Retinal pigment epithelial cell (primary cell): ENCODE measurements around the gene CSRP2.

Experiments
- DNase-seq: peaks from one replicate; pipeline ENCODE4 v3.0.0-alpha.2; 2010; ENCODE audit warnings: low read depth
- H3K4me3 ChIP-seq: 2 replicates; pipeline ENCODE4 v1.5.1; 2011; ENCODE audit warnings: mild to moderate bottlenecking, low read length, control low read depth, moderate library complexity
- TF ChIP-seq, protein P1 (sequence below): conservative IDR thresholded peaks from 2 replicates; pipeline ENCODE4 v1.5.1; 2011; ENCODE audit warnings: low read depth, low read length, control low read depth, inconsistent platforms

Gene CSRP2

DNA sequence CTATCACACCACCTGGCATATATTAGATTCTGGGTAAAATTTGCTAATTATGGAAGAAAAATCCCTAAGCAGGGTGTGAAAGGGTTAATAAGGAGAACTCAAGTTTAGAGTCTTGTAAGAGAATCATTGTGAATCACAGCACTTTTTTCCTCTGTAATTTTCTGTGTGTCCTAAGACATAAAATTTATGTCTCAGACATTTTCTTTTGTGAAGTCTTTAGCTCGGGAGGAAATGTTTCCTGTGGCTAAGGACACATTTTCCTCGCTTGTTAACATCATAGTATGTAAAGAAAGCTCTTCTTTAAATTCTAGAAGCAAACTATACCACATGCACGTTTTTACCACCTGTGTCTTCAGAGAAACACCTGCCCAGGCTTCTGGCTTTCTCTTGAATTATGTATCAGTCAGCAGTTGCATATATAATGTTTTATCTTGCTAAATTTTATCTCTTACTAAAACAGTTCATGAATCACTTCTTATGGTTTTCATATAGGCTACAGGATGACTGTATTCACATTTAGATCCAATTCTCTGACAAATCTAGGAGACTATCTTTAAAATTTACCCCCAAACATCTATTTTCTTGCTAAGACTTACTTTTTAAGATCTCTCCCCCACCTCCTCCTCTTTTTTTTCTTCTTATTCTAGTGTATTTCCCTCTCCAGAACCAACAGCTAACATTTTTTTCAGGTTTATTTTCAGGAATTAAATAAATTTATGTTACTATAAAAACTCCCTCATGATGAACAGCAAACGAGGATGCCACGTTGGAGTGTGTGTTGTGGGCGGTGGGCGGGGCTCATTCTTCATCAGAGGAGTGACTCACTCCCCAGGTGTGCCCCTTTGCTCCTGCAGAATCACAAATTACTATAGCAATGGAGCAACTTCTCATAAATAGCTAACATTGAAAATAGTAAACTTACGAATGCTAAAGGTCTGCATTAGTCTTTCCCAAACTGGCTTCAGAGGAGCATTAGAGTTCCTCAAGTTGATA is 11.6 kb upstream of the CSRP2 start:
- DNase-seq, result no peak
- TF ChIP-seq, protein P1, sequence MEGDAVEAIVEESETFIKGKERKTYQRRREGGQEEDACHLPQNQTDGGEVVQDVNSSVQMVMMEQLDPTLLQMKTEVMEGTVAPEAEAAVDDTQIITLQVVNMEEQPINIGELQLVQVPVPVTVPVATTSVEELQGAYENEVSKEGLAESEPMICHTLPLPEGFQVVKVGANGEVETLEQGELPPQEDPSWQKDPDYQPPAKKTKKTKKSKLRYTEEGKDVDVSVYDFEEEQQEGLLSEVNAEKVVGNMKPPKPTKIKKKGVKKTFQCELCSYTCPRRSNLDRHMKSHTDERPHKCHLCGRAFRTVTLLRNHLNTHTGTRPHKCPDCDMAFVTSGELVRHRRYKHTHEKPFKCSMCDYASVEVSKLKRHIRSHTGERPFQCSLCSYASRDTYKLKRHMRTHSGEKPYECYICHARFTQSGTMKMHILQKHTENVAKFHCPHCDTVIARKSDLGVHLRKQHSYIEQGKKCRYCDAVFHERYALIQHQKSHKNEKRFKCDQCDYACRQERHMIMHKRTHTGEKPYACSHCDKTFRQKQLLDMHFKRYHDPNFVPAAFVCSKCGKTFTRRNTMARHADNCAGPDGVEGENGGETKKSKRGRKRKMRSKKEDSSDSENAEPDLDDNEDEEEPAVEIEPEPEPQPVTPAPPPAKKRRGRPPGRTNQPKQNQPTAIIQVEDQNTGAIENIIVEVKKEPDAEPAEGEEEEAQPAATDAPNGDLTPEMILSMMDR, result no peak
- no peak overlapping the region for H3K4me3 ChIP-seq

DNA sequence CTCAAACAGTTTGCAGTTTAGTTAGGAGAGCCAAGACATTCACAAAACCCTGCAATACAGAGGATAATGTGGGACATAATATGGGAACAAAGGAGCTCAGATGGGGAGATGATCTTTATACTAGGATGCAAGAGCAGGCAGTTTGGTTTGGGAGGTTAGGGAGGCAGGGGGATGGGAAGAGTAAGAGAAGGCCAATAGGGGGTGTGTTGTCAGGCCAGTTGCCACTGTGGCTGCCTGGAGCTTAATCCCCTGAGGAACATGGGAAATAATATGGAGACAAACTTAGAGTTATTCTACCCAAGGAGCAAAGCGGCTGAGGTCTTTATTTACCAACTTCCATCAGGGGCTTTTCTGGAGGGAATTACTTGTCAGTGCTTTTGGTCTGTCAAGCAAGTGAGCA is 10.0 kb upstream of the CSRP2 start:
- no peak for DNase-seq
- H3K4me3 ChIP-seq, result no peak overlapping the region
- TF ChIP-seq, protein P1, result no peak

DNA sequence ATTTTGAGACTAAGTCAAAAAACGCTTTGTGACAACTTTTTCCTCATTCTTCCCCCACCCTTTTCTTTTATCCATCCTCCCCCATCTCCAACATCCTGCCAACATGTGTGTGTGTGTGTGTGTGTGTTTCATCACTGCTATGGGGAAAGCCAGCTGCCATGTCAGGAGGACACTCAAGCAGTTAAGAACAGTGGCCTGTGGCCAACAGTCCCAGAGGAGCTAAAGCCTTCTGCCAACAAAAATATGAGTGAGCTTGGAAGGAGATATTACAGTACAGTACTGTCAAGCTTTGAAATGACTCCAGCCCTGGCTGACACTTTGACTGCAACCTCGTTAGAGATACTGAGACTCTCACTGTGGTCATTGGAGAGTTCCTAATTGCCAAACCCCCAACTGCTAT is 5.0 kb upstream of the CSRP2 start:
- H3K4me3 ChIP-seq, result no peak overlapping the region
- no peak for DNase-seq
- TF ChIP-seq, protein P1, result no peak

DNA sequence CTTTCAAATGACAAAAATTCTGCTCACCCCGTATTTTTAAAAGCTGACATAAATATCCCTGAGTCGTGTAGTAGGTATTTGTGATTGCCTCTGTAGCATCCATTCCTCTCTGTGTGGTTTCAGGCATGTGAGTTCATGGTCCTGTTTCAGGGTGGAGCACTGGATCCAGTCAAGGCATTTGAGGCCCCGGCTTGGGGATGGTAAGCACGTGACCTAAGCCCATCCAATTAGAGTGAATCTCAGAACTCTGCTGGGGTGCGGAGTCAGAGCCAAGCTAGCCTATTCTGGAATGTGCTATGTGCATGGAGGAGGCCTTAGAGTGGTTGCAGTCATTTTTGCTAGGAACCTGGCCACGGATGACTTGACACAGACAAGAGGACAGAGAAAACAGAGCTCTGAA is 4.3 kb upstream of the CSRP2 start:
- TF ChIP-seq, protein P1, result no peak
- DNase-seq, result no peak
- no peak overlapping the region for H3K4me3 ChIP-seq

DNA sequence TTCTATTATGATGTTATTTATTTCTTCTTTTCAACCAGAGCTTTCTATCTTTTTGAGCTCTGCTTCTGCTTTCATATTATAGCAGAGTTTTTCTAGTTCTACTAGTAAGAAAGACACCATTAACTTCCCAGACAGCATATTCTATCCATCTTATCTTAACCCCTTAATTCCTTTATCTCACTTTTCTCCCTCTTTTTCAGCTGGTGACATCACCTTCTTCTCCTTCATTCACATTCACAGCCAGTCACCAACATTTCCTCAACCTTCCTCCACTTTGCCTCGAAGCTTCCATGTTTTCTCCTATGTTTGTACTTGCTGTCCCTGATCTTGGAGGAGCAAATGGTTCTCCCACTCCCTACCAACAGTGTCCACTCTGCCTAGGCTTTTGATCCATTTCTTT is 3.5 kb upstream of the CSRP2 start:
- no peak for DNase-seq
- TF ChIP-seq, protein P1, result no peak
- H3K4me3 ChIP-seq, result no peak overlapping the region

DNA sequence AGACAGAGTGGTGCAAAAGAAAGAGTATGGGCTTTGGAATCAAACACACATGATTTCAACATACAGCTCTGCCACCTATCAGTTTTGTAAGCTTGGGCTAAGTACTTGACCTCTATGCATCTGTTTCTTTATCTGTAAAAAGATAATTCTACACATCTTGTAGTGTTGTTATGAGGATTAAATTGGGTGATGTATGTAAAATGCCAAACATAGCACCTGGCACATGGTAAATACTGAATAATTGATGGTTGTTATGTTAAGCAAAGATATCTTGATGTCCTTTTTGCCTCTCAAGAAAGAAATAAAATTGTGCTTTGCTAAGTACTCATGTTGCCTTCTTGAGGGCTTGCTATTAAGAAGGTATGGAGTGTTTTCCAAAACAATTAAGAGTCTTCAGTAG is 2.3 kb upstream of the CSRP2 start:
- no peak overlapping the region for H3K4me3 ChIP-seq
- TF ChIP-seq, protein P1, result no peak
- DNase-seq, result no peak

DNA sequence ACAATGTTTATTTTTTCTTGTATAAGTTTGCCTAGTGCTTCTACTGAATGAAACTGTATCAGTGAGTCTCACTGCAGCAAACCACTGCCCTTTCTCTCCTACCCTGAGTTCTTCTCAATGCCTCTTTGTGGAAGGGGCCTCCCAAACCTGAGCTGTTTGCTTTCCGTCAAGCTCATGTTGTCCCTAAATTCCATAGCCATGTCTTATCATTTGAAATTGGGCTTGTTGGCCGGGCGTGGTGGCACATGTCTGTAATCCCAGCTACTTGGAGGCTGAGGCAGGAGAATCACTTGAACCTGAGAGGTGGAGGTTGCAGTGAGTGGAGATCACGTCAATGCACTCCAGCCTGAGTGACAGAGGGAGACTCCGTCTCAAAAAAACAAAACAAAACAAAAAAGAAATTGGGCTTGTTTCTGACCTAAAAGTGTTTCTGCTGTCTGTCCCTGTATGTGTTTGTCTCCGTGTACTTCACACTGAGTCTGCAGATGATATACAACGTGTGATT is 1.8 kb upstream of the CSRP2 start:
- TF ChIP-seq, protein P1, result no peak
- no peak for DNase-seq
- H3K4me3 ChIP-seq, result no peak overlapping the region
